Panc1 (cell line): ENCODE measurements around the gene DHRSX. TPM values are rescaled to one million over a fixed set of nuclear protein-coding genes. Genes with fewer than 3 reads are reported as not detected.

Experiments
- ATAC-seq: fragments of 200-7000 bp; cut with Tn5 transposase; 2 replicates; pipeline ENCODE4 v1.9.1; 2020; ENCODE audit warnings: mild to moderate bottlenecking, moderate library complexity
- BruUV-seq: library from RNA; stranded (reverse); fragments of 400-500 nt; replicated peaks from 2 replicates; lab custom pipeline; 2021; lab: Mats Ljungman, UMichigan
- CTCF ChIA-PET: fragments of 300-600 bp; sonication (Branson Sonifier 250); formaldehyde crosslinking; loops from one replicate; lab custom pipeline; 2022; ENCODE audit warnings: antibody characterized with exemption; lab: Charles Lee
- POLR2A ChIA-PET: fragments of 300-600 bp; sonication (Branson Sonifier 250); formaldehyde crosslinking; loops from one replicate; lab custom pipeline; 2022; ENCODE audit warnings: antibody characterized with exemption; lab: Charles Lee
- DNase-seq: peaks from one replicate; pipeline ENCODE4 v3.0.0-alpha.2; 2010; ENCODE audit warnings: low read depth, low spot score
- H3K27ac ChIP-seq: 2 replicates; pipeline ENCODE4 v1.5.1; 2011; ENCODE audit warnings: mild to moderate bottlenecking, low read length, inconsistent platforms
- H3K27me3 ChIP-seq: fragments of 200-500 bp; sonication (Bioruptor generic); 2 replicates; pipeline ENCODE4 v1.6.0; 2014; ENCODE audit warnings: low read length, inconsistent platforms; ENCODE audit not compliant: control insufficient read depth, insufficient read depth
- H3K36me3 ChIP-seq: fragments of 200-500 bp; sonication (Bioruptor generic); 2 replicates; pipeline ENCODE4 v1.5.1; 2014; ENCODE audit warnings: inconsistent platforms, mild to moderate bottlenecking, low read length, moderate library complexity; ENCODE audit not compliant: control insufficient read depth, insufficient read depth
- H3K4me1 ChIP-seq: 2 replicates; pipeline ENCODE4 v1.5.1; 2011; ENCODE audit warnings: inconsistent platforms, mild to moderate bottlenecking, low read length, moderate library complexity; ENCODE audit not compliant: control insufficient read depth, insufficient read depth
- H3K4me3 ChIP-seq, 2 experiments: 2 replicates each; pipeline ENCODE4 v1.5.1; 2011 to 2012; ENCODE audit warnings: low read depth in 2 of 2, low read length in 2 of 2, mild to moderate bottlenecking in 2 of 2, inconsistent platforms in 1 of 2, moderate library complexity in 1 of 2
- H3K9me3 ChIP-seq: fragments of 200-500 bp; sonication (Bioruptor generic); 2 replicates; pipeline ENCODE4 v1.5.1; 2014; ENCODE audit warnings: low read depth, mild to moderate bottlenecking, inconsistent platforms, low read length, moderate library complexity; ENCODE audit not compliant: control insufficient read depth, insufficient read depth
- CTCF ChIP-seq: fragments of 450-650 bp; IDR thresholded peaks from 2 replicates; pipeline ENCODE4 v1.5.1; 2017; ENCODE audit warnings: mild to moderate bottlenecking
- POLR2AphosphoS5 ChIP-seq: IDR thresholded peaks from 2 replicates; pipeline ENCODE4 v1.6.1; 2012; ENCODE audit warnings: mild to moderate bottlenecking, low read depth, low read length, moderate library complexity
- REST ChIP-seq, 2 experiments: IDR thresholded peaks; 2 replicates each; pipeline ENCODE4 v1.6.1; 2011 to 2012; ENCODE audit warnings: low read depth in 2 of 2, control low read depth in 1 of 2, low read length in 1 of 2, mild to moderate bottlenecking in 1 of 2, moderate library complexity in 1 of 2; ENCODE audit not compliant: insufficient read depth in 1 of 2
- SIN3A ChIP-seq: IDR thresholded peaks from 2 replicates; pipeline ENCODE4 v1.6.1; 2012; ENCODE audit warnings: low read depth, mild to moderate bottlenecking, low read length, moderate library complexity, borderline replicate concordance; ENCODE audit not compliant: insufficient read depth
- TCF7L2 ChIP-seq: IDR thresholded peaks from 2 replicates; pipeline ENCODE4 v1.6.1; 2011; ENCODE audit warnings: mild to moderate bottlenecking, low read depth, low read length, inconsistent platforms
- in situ Hi-C: cut with HindIII; loops from 2 replicates; pipeline ENCODE4 v1.10.0; 2016; ENCODE audit warnings: low sequenced_read_pairs, low pct_unique_long_range_greater_than_20kb
- intact Hi-C: fragments of 100-400 bp; cut with micrococcal nuclease; formaldehyde crosslinking; loops from one replicate; pipeline ENCODE4 v1.10.0; 2022; ENCODE audit not compliant: unreplicated experiment
- total RNA-seq: library from RNA; stranded (reverse); gene quantifications from one replicate; pipeline ENCODE4 v1.2.1, GENCODE V29; 2021; ENCODE audit not compliant: unreplicated experiment

Gene DHRSX
- total RNA-seq, 1 experiment from 2014 or later = 20.1 TPM

GRCh38 chrX:2513121-2513664, 12.4 kb upstream of the DHRSX start:
- BruUV-seq = no TSS peak
- no peak for TF ChIP-seq TCF7L2
- TF ChIP-seq REST (IDR thresholded peaks at IDR 0.05; ENCODE audit: insufficient read depth in 1 of 2, low read depth in 2 of 2, low read length in 1 of 2) = no peak
- TF ChIP-seq POLR2AphosphoS5 = no peak
- TF ChIP-seq CTCF = no peak
- no peak for TF ChIP-seq SIN3A
- no peak overlapping the region for H3K27ac ChIP-seq
- H3K27me3 ChIP-seq = no peaks in the 10 kb centered on the region
- intact Hi-C loops (no loop called here), in situ Hi-C loops (no loop called here)
- no peaks in the 10 kb centered on the region for H3K9me3 ChIP-seq
- H3K36me3 ChIP-seq = no peaks in the 10 kb centered on the region
- ChIA-PET POLR2A (no interaction called here), CTCF (no interaction called here)
- no peak overlapping the region for H3K4me3 ChIP-seq
- no peaks in the 10 kb centered on the region for H3K4me1 ChIP-seq
- no peak for DNase-seq
- no peak for ATAC-seq

GRCh38 chrX:2512501-2512900, 11.7 kb upstream of the DHRSX start:
- intact Hi-C loops = no loop called here
- no peak for DNase-seq
- H3K27me3 ChIP-seq = no peaks in the 10 kb centered on the region
- CTCF ChIA-PET = no interaction called here
- in situ Hi-C loops = no loop called here
- ATAC-seq = no peak
- H3K4me3 ChIP-seq = no peak overlapping the region
- H3K9me3 ChIP-seq = no peaks in the 10 kb centered on the region
- no peaks in the 10 kb centered on the region for H3K4me1 ChIP-seq
- POLR2A ChIA-PET = no interaction called here
- TF ChIP-seq CTCF = no peak
- TF ChIP-seq SIN3A = no peak
- no peak for TF ChIP-seq POLR2AphosphoS5
- TF ChIP-seq REST (IDR thresholded peaks at IDR 0.05; ENCODE audit: insufficient read depth in 1 of 2, low read depth in 2 of 2, low read length in 1 of 2) = no peak
- no peak for TF ChIP-seq TCF7L2
- no TSS peak for BruUV-seq
- no peaks in the 10 kb centered on the region for H3K36me3 ChIP-seq
- H3K27ac ChIP-seq = no peak overlapping the region
